HUES48 (cell line): ENCODE measurements around the gene PTH1R.

Experiments
- H3K27ac ChIP-seq: one replicate; pipeline ENCODE4 v1.7.0; 2013; ENCODE audit warnings: low read depth, low read length, inconsistent platforms
- H3K27me3 ChIP-seq: 2 replicates; pipeline ENCODE4 v1.6.1; 2013; ENCODE audit warnings: mild to moderate bottlenecking, low read length; ENCODE audit not compliant: control insufficient read depth, insufficient read depth
- H3K36me3 ChIP-seq: 2 replicates; pipeline ENCODE4 v1.6.1; 2013; ENCODE audit warnings: low read length; ENCODE audit not compliant: control insufficient read depth, insufficient read depth
- H3K4me1 ChIP-seq: 2 replicates; pipeline ENCODE4 v1.6.1; 2013; ENCODE audit warnings: mild to moderate bottlenecking, low read length; ENCODE audit not compliant: control insufficient read depth, insufficient read depth
- H3K4me3 ChIP-seq: 2 replicates; pipeline ENCODE4 v1.5.1; 2013; ENCODE audit warnings: mild to moderate bottlenecking, low read depth, low read length
- H3K9ac ChIP-seq: 2 replicates; pipeline ENCODE4 v1.6.1; 2013; ENCODE audit warnings: mild to moderate bottlenecking, low read depth, low read length, moderate library complexity
- H3K9me3 ChIP-seq: 2 replicates; pipeline ENCODE4 v1.6.1; 2013; ENCODE audit warnings: low read length; ENCODE audit not compliant: control insufficient read depth, insufficient read depth

The PTH1R gene

DNA sequence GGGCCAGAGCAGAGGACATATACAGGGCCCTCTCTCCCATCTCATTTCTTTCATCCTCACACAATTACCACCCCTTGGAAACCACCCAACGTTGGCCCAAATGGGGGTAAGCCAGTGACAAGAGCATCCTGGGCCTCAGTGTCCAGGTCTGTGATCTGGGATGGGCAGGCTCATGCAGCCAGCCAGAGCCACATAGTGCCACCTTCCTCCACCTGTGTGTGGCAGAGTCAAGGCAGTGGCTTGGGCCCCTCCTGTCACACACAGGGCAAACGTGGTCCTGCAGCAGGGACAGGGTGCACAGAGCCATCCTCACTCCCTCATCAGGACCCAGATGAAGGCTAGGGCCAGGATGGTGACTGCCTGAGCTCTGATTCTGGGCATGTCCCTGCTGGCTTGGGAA lies 12.0 kb upstream of the PTH1R start:
- no peak overlapping the region for H3K27ac ChIP-seq
- no peak overlapping the region for H3K9ac ChIP-seq
- H3K4me1 ChIP-seq = no peaks in the 10 kb centered on the region
- H3K36me3 ChIP-seq = no peaks in the 10 kb centered on the region
- H3K4me3 ChIP-seq = no peak overlapping the region
- H3K27me3 ChIP-seq = no peaks in the 10 kb centered on the region
- H3K9me3 ChIP-seq = no peaks in the 10 kb centered on the region

DNA sequence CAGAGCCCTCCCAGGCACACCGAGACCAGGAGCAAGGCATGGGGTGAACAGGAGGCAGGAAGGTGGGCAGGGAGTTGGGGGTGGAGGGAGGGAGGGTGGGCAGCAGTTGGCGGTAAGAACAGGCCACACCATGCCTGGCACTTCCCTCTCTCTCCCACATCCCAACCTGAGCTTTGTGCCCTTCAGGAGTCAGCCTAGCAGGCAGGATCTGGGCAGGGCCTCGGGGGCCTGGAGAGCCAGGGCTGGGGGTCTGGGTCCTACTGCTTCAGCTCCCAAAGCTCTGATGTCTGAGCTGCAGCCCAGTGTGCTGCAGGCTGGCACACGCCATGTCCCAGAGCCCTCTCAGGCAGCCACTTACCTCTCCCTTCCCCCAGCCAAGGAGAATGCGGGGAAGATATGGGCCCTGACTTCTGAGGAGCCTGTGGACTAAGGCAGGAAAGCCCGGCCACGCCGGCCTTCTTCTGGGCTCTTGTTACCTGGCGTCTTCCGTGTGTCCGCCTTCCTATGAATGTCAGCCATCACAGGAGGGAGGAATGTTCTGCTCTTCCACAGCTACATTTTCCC lies 11.4 kb upstream of the PTH1R start:
- Histone ChIP-seq H3K9ac (no peak overlapping the region), H3K4me3 (no peak overlapping the region), H3K4me1 (no peaks in the 10 kb centered on the region), H3K36me3 (no peaks in the 10 kb centered on the region), H3K9me3 (no peaks in the 10 kb centered on the region), H3K27me3 (no peaks in the 10 kb centered on the region), H3K27ac (no peak overlapping the region)

DNA sequence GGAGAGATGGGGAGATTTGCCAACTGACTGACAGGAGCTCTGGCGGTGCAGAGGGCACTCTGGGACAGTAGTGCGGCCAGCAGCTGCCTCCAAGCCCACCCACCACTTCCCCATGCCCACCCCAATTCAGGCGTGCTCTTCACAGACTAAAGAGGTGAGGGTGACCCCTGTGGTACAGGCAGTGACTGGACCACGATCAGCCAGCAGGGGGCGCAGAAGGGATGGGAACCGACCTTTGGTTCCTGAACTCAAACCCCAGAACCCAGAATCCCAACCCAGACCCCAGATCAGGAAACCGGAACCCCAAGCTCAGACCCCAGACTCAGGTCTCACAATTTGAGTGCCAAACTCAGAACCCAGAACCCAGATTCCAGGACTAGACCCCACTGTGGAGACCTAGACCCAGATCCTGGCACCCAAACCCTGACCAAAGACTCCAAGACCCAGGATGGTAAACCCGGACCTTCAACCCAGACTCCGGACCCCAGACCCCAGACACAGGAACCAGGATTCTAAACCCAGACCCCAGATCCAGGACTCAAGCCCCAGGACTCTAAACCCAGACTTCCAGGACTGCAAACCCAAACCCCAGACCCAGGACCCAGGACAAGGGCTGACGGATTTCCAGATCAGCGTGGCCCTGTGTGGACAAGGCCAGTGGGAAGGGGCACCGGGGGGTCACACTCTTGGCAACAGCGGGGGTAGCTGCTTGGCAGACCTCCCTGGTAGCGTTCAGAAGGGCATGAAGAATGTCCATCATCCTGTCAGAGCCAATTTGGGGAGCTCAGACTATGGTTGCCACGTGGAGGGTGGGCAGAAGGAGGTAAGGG lies 10.6 kb upstream of the PTH1R start:
- Histone ChIP-seq H3K9ac (no peak overlapping the region), H3K36me3 (no peaks in the 10 kb centered on the region), H3K27ac (no peak overlapping the region), H3K4me1 (no peaks in the 10 kb centered on the region), H3K9me3 (no peaks in the 10 kb centered on the region), H3K4me3 (no peak overlapping the region), H3K27me3 (no peaks in the 10 kb centered on the region)

DNA sequence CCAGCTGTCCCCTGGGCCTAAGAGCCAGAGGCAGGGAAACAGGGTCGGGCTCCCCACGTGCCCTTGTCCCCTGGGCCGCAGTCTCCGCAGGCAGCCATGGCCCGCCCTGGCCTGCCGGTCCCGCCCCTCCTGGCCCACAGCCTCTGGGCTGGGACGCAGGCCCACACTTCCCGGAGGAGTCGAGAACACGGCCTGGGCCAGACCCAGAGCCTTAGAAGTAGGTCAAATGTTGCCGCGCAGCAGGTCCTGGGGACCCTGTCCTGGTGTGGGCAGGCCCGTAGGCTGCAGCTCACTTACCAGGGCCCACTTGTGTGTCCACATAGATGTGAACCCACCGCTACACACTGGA lies 10.0 kb upstream of the PTH1R start:
- Histone ChIP-seq H3K4me3 (no peak overlapping the region), H3K4me1 (no peaks in the 10 kb centered on the region), H3K9ac (no peak overlapping the region), H3K27ac (no peak overlapping the region), H3K9me3 (no peaks in the 10 kb centered on the region), H3K36me3 (no peaks in the 10 kb centered on the region), H3K27me3 (no peaks in the 10 kb centered on the region)

DNA sequence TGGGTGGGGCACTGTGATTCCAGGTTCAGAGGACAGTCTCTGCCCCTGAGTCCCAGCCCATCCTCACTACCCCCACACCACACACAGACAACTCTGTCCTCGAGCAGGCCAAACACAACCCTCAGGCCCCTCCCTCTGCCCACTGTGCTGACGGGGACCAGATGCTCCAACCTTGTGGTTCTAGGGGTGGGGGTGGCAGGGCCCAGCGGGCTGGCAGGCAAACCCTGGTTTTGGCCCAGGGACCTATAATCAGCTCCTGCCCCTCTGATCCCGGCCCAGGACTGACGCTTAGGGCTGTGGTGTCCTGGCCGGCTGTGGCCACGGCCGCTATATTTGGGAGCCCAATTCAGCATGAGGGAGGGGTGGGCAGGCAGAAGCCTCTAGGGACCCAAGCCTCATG lies 9.2 kb upstream of the PTH1R start:
- Histone ChIP-seq H3K9ac (no peak overlapping the region), H3K4me3 (no peak overlapping the region), H3K36me3 (no peaks in the 10 kb centered on the region), H3K4me1 (no peaks in the 10 kb centered on the region), H3K27me3 (0 out of 2 replicates have a peak, but pooled peaks cover 7% of the 10 kb centered on the region), H3K27ac (no peak overlapping the region), H3K9me3 (no peaks in the 10 kb centered on the region)

DNA sequence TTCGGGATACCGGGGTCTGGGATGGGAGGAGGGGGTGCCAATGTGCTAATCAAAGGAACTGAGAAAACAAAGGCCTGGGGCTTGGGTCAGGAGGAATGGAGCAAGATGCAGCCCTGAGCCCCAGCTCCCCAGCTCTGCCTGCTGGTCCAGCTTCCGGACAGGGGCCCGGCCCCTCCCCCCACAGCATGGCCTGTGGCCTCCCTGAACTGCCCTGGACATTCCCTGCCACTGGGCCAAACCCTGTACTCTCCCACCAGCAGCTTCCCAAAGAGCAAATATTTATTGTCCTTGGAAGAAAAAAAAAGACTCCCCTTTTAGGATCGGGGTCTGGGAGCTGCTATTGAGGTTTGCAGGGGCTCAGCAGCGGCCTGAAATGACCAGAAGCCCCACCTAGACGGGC lies 8.6 kb upstream of the PTH1R start:
- no peak overlapping the region for H3K27ac ChIP-seq
- peaks cover 13% of the 10 kb centered on the region; the same call in 1 of the 2 replicates for H3K27me3 ChIP-seq
- no peaks in the 10 kb centered on the region for H3K9me3 ChIP-seq
- no peaks in the 10 kb centered on the region for H3K36me3 ChIP-seq
- H3K9ac ChIP-seq = no peak overlapping the region
- no peak overlapping the region for H3K4me3 ChIP-seq
- H3K4me1 ChIP-seq = no peaks in the 10 kb centered on the region

DNA sequence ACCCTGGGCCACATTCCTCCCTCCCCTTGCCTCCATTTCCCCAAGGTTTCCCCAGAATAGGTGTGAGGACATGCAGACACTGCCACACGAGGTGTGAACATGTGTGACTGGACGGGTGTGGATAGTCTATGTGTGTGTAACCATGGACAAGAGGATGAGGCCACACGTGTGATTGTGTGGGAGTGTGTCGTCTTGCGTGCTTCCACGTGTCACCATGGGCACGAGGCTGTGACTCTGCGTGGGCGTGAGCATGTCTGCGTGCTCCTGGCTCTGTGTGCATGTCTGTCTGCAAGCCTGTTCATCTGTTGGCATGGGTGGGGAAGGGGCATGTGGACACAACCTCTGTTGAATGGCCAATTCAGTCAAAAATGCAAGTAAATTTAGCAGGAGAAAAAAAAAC lies 8.1 kb upstream of the PTH1R start:
- Histone ChIP-seq H3K4me3 (no peak overlapping the region), H3K4me1 (no peaks in the 10 kb centered on the region), H3K27me3 (peaks cover 16% of the 10 kb centered on the region), H3K27ac (no peak overlapping the region), H3K9ac (no peak overlapping the region), H3K36me3 (no peaks in the 10 kb centered on the region), H3K9me3 (no peaks in the 10 kb centered on the region)

DNA sequence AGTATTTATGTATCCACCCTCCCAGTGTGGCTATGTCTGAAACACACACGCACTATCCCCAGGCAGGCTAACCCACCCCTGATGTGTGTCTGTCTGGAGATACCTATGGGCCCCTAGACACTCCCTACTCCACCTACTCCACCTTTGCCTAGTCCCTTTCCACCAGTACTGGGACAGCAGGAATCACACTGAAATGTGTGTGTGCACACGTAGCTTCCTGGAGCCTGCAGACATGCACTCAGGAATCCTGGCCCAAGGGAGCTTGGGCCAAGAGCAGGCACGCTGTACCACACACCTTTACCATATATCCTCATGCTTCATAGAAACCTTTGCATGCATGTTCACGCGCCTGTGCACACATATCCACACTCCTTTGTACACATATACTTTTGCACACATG lies 6.9 kb upstream of the PTH1R start:
- peaks cover 26% of the 10 kb centered on the region for H3K27me3 ChIP-seq
- no peaks in the 10 kb centered on the region for H3K36me3 ChIP-seq
- H3K4me1 ChIP-seq = no peaks in the 10 kb centered on the region
- no peaks in the 10 kb centered on the region for H3K9me3 ChIP-seq
- H3K4me3 ChIP-seq = no peak overlapping the region
- H3K27ac ChIP-seq = no peak overlapping the region
- H3K9ac ChIP-seq = no peak overlapping the region

DNA sequence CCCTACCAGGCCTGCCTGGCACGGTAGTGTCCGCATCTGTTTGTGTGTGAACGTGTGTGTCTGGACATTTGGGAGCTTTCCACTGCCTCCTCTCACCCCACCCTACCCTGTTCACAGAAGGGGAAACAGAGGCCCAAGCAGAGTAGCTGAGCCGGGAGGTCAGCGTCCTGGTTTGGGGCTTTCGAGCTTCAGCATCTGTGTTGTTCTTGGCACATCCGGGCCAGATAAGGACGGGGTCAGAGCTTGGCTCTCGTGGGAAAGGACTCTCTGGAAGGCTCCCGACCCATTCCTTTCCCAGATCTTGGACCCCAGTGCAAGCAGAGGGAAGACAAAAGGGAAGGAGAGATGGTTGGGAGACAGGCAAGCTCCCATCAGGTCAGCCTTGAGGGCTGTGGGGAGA lies 6.3 kb upstream of the PTH1R start:
- no peaks in the 10 kb centered on the region for H3K4me1 ChIP-seq
- no peak overlapping the region for H3K9ac ChIP-seq
- peaks cover 29% of the 10 kb centered on the region for H3K27me3 ChIP-seq
- H3K9me3 ChIP-seq = no peaks in the 10 kb centered on the region
- H3K36me3 ChIP-seq = no peaks in the 10 kb centered on the region
- no peak overlapping the region for H3K4me3 ChIP-seq
- H3K27ac ChIP-seq = no peak overlapping the region

DNA sequence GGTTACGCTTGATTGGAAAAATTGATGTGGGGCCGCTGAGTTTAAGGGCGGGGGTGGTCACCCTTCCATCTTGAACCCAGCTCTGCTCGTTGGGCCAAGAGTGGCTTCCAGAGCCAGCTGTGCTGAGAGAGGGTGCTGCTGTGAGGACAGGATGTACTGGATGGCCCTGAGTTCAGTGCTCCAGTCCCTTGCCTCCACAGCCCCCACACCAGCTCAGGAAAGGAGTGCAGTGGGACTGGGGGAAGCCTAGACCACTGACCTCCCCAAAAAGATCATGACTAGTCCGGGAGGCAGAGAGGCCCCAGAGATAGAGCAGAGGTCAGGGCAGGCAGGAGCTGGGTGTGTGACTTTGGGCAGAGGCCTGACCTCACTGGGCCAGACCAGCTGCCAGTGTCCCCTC lies 4.0 kb upstream of the PTH1R start:
- no peaks in the 10 kb centered on the region for H3K36me3 ChIP-seq
- no peak overlapping the region for H3K4me3 ChIP-seq
- H3K9ac ChIP-seq = no peak overlapping the region
- H3K27me3 ChIP-seq = peaks cover 51% of the 10 kb centered on the region
- no peak overlapping the region for H3K27ac ChIP-seq
- no peaks in the 10 kb centered on the region for H3K4me1 ChIP-seq
- H3K9me3 ChIP-seq = no peaks in the 10 kb centered on the region

DNA sequence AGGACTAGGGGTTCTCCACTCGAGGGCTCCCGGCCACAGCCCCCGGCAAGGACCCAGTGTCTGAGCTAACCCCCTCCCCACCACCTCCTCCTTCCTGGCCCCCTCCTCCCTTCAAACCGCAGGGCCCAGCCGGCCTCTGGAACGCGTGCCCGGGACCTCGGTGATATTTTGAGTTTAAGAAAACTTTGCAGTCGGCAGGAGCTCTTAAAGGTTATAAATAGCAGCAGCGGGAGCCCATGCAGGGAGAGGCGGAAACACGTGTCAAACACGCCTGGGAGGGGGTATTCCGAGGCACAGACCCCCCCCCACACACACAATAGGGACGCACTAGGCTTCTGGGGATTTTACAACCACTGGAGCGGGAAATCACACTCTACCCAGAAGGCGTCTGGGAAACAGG lies 3.1 kb upstream of the PTH1R start:
- Histone ChIP-seq H3K27ac (no peak overlapping the region), H3K9me3 (no peaks in the 10 kb centered on the region), H3K4me1 (0 out of 2 replicates have a peak, but pooled peaks cover 4% of the 10 kb centered on the region), H3K36me3 (no peaks in the 10 kb centered on the region), H3K27me3 (peaks cover 60% of the 10 kb centered on the region), H3K9ac (no peak overlapping the region), H3K4me3 (no peak overlapping the region)
